Activated CD8-positive, alpha-beta T cell treated with anti-CD3 and anti-CD28 coated beads for 36 hours (primary cell): ENCODE results near the gene SCG2. TPM values are rescaled to one million over a fixed set of nuclear protein-coding genes. Genes with fewer than 3 reads are reported as not detected.

Experiments used
- ATAC-seq: fragments of 200-7000 bp; cut with Tn5 transposase; one replicate; pipeline ENCODE4 v1.10.0; 2021; ENCODE audit warnings: mild to moderate bottlenecking, moderate library complexity
- CTCF ChIA-PET: fragments of 350-600 bp; sonication (Branson Sonifier 250); formaldehyde crosslinking; loops from one replicate; lab custom pipeline; 2021; ENCODE audit warnings: antibody characterized with exemption; lab: Charles Lee
- POLR2A ChIA-PET: fragments of 350-600 bp; sonication (Branson Sonifier 250); formaldehyde crosslinking; loops from one replicate; lab custom pipeline; 2021; ENCODE audit warnings: antibody characterized with exemption; lab: Charles Lee
- DNase-seq: peaks from one replicate; pipeline ENCODE4 v3.0.0-alpha.2; 2020
- H3K27ac Mint-ChIP-seq: one replicate; pipeline ENCODE4 v1.8.0; 2021; ENCODE audit warnings: mild to moderate bottlenecking, mixed read lengths
- H3K27me3 Mint-ChIP-seq: one replicate; pipeline ENCODE4 v1.8.0; 2021; ENCODE audit warnings: mixed read lengths
- H3K36me3 Mint-ChIP-seq: one replicate; pipeline ENCODE4 v1.8.0; 2021; ENCODE audit warnings: low read depth, mixed read lengths
- H3K4me1 Mint-ChIP-seq: one replicate; pipeline ENCODE4 v1.8.0; 2021; ENCODE audit warnings: low read depth, mixed read lengths
- H3K4me3 Mint-ChIP-seq: one replicate; pipeline ENCODE4 v1.8.0; 2021; ENCODE audit warnings: mild to moderate bottlenecking, moderate library complexity, mixed read lengths
- H3K9me3 Mint-ChIP-seq: one replicate; pipeline ENCODE4 v1.8.0; 2021; ENCODE audit warnings: mixed read lengths
- CTCF ChIP-seq: fragments of 200-600 bp; IDR thresholded peaks from one replicate; pipeline ENCODE4 v1.8.0; 2022; ENCODE audit warnings: antibody characterized with exemption, mild to moderate bottlenecking
- intact Hi-C: fragments of 100-400 bp; cut with micrococcal nuclease; formaldehyde crosslinking; loops from one replicate; pipeline ENCODE4 v1.10.0; 2022
- total RNA-seq, 2 experiments: library from RNA; stranded (reverse); gene quantifications; one replicate each; pipeline ENCODE4 v1.2.3, GENCODE V29; 2021

Gene SCG2
- total RNA-seq, 2 experiments from 2014 or later, result not detected

- intact Hi-C loops, result no loop called here
- no peak overlapping the region for H3K4me3 Mint-ChIP-seq
- peaks cover 2% of the 10 kb centered on the region for H3K27me3 Mint-ChIP-seq
- POLR2A ChIA-PET, result no interaction called here
- TF ChIP-seq CTCF, result no peak
- no peak overlapping the region for H3K27ac Mint-ChIP-seq
- CTCF ChIA-PET, result interaction anchor here (1.0 kb wide), 1 partner anchor 145 kb away, joined by 3 read pairs; no protein-coding TSS in a partner anchor
- H3K9me3 Mint-ChIP-seq, result no peaks in the 10 kb centered on the region
- H3K36me3 Mint-ChIP-seq, result no peaks in the 10 kb centered on the region
- DNase-seq (no peak), ATAC-seq (no peak)
- H3K4me1 Mint-ChIP-seq, result no peaks in the 10 kb centered on the region
These were observed 2.1 kb upstream of the SCG2 start for GRCh38 chr2:223604231-223604630.

DNA sequence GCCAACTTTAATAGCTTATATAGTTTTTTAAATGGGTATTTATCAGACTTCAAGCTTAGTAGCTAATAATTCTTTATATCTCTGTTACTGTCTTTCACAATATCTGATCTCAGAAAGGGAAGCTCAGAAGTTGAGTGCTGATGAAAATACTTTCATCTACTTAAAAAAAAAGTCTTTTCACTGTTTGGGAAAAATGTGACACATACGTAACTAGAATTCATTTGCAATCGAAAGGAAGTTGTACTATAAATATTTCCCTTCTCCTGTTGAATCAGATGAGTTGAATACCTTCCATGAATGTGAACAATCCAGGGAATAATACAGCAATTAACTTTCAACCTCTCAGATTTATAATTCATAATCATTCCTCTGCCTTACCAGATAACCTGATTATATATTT is 811 bp upstream of the SCG2 start:
- Mint-ChIP-seq H3K4me3 (no peak overlapping the region), H3K9me3 (no peaks in the 10 kb centered on the region), H3K27ac (no peak overlapping the region), H3K27me3 (no peaks in the 10 kb centered on the region), H3K36me3 (no peaks in the 10 kb centered on the region), H3K4me1 (no peaks in the 10 kb centered on the region)
- intact Hi-C loops, result no loop called here
- ATAC-seq (no peak), DNase-seq (no peak)
- CTCF ChIA-PET, result interaction anchor here (0.8 kb wide), 1 partner anchor 9 kb away, joined by 3 read pairs; no protein-coding TSS in a partner anchor
- POLR2A ChIA-PET, result no interaction called here
- TF ChIP-seq CTCF, result no peak

GRCh38 chr2:223601018-223601417 is 1.1 kb downstream of the SCG2 start:
- intact Hi-C loops, result no loop called here
- no peak for TF ChIP-seq CTCF
- H3K36me3 Mint-ChIP-seq, result no peaks in the 10 kb centered on the region
- H3K27ac Mint-ChIP-seq, result no peak overlapping the region
- ChIA-PET CTCF (interaction anchor here (1.2 kb wide), 1 partner anchor 21 kb away, joined by 3 read pairs; no protein-coding TSS in a partner anchor), POLR2A (no interaction called here)
- no peaks in the 10 kb centered on the region for H3K4me1 Mint-ChIP-seq
- H3K27me3 Mint-ChIP-seq, result no peaks in the 10 kb centered on the region
- DNase-seq (no peak), ATAC-seq (no peak)
- no peak overlapping the region for H3K4me3 Mint-ChIP-seq
- no peaks in the 10 kb centered on the region for H3K9me3 Mint-ChIP-seq

DNA sequence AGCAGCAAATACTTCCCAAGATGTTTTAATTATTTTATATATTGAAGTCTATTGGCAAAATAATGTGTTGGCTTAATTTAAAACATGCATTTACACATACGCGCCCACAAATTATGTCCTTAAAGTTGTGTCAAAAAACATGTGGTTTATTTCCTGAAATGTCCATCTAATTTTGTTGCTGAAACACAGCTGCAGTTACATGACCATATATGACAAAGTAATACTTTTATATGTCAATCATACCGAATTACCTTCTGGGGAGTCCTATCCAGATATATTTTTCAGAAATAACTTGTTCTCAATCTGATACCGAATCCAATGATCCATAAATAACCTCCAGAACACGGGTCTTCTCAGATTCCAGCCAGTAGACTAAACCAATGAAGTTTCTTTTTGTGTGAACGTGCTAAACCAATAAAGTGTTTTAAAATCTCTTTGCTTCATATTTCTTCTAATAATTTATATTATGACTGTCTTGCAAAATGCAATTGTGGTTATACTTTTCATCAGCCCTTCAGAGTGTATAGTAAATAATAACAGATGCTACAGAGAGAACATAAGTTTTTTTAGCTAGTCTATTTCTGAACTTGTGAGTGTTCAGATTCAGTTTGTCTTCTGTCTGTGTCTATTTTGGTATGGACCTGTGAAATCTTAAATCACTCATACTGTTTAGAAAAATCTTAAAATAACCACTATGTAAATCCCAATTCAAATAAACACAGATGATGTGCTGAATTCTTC is 2.4 kb downstream of the SCG2 start:
- ChIA-PET CTCF (interaction anchor here (1.2 kb wide), 1 partner anchor 20 kb away, joined by 3 read pairs; no protein-coding TSS in a partner anchor), POLR2A (no interaction called here)
- Mint-ChIP-seq H3K4me1 (no peaks in the 10 kb centered on the region), H3K27me3 (no peaks in the 10 kb centered on the region), H3K4me3 (no peak overlapping the region), H3K36me3 (no peaks in the 10 kb centered on the region), H3K9me3 (no peaks in the 10 kb centered on the region), H3K27ac (no peak overlapping the region)
- ATAC-seq, result no peak
- intact Hi-C loops, result no loop called here
- TF ChIP-seq CTCF, result no peak
- DNase-seq, result no peak

DNA sequence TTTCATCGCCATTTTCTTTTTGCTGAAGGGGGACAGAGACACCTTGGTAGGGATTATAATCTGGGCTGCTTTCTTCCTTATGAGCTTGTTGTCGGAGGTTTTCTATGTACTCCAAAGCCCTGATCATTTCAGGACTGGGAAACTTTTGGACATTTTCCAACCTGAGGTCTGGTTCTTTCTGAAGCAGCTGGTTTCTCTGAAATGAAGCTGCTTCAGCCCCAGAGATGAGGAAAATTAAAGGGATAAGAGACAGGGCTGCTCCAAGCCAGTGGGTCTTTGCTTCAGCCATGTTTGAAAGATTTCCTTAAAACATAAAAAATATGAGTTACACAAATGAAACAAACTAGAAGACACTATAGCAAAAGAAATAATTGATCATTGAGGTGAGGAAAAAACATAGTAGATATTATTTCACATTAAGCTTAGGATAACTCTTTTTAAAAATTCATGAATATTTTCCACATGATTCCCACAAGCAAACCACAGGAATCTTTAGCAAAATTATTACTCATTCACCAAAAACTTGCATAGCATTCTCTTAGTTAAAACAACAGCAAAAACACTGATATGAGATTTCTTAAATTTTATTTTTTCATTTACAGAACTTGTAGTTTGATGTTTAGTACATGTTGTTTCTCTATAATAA is 3.0 kb downstream of the SCG2 start:
- H3K27me3 Mint-ChIP-seq, result no peaks in the 10 kb centered on the region
- H3K9me3 Mint-ChIP-seq, result no peaks in the 10 kb centered on the region
- POLR2A ChIA-PET, result no interaction called here
- no peak overlapping the region for H3K27ac Mint-ChIP-seq
- CTCF ChIA-PET, result no interaction called here
- ATAC-seq, result no peak
- TF ChIP-seq CTCF, result no peak
- intact Hi-C loops, result no loop called here
- no peaks in the 10 kb centered on the region for H3K36me3 Mint-ChIP-seq
- H3K4me1 Mint-ChIP-seq, result no peaks in the 10 kb centered on the region
- no peak overlapping the region for H3K4me3 Mint-ChIP-seq
- no peak for DNase-seq
